Measurements from ENCODE around the gene PNO1. TPM values are rescaled to one million over a fixed set of nuclear protein-coding genes. Genes with fewer than 3 reads are reported as not detected.
A peak's percentile ranks its signal among the peaks of the same experiment; 100 is the strongest.

Gene PNO1
- polyA plus RNA-seq, 2 of the 4 experiments (the other 2 are of a cell fraction): 49.0 to 63.2 TPM

DNA sequence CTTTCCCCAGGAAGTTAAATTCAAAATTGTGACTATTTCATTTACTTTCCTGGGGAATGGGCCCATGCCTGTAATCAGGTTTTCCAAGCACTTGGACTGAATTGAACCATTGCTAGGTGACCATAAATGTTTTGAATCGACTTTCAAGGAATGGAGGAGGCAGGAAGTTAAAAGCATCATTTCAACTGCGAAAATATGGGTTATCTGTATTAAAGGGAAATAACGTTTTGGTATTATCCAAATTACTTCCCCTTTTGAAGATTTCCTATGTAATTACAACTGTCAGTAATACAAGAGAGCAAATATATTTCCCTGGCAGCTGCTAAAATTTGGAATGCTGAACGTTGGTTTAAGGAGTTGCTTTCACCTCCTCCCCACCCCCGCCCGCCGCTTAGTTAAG is 19.0 kb downstream of the PNO1 start:
- CTCF ChIA-PET: interaction anchor here (2.6 to 5.2 kb wide), 3 partner anchors 9 to 54 kb away, joined by 9 to 36 read pairs (median 13); no protein-coding TSS in a partner anchor
- no peak for DNase-seq (ENCODE audit: low read depth in 1 of 2, low spot score in 1 of 2)
- WGBS (ENCODE audit: missing lambda C conversion rate): 74% methylated on average over 7 of the region's 7 CpGs
- peak; percentile 23 for FAIRE-seq
- H3K27ac ChIP-seq: no peak overlapping the region
- H3K9me3 ChIP-seq: no peaks in the 10 kb centered on the region
- ATAC-seq: no peak
- TF ChIP-seq NPAS2 (CRISPR knock-in tag; IDR thresholded peaks at IDR 0.05; ENCODE audit: borderline replicate concordance) (no peak), BHLHE40 (IDR thresholded peaks at IDR 0.05; ENCODE audit: low read depth, low read length) (no peak), RFX5 (IDR thresholded peaks at IDR 0.05) (no peak), HOXA7 (CRISPR knock-in tag; IDR thresholded peaks at IDR 0.05) (no peak), MYC (IDR thresholded peaks at IDR 0.05; ENCODE audit: borderline replicate concordance, low read length) (no peak), POLR2A (IDR thresholded peaks at IDR 0.05; ENCODE audit: low read length) (no peak), RAD21 (conservative IDR thresholded peaks at IDR 0.05 in 1 of 2, IDR thresholded peaks at IDR 0.05 in 1 of 2) (no peak), GATA3 (IDR thresholded peaks at IDR 0.05; ENCODE audit: borderline replicate concordance) (no peak), SMC3 (IDR thresholded peaks at IDR 0.05) (no peak), ZFP36 (IDR thresholded peaks at IDR 0.05; ENCODE audit: borderline replicate concordance, partially characterized antibody) (no peak), ZSCAN20 (CRISPR knock-in tag; IDR thresholded peaks at IDR 0.05) (no peak)
- TF ChIP-seq, protein P1, sequence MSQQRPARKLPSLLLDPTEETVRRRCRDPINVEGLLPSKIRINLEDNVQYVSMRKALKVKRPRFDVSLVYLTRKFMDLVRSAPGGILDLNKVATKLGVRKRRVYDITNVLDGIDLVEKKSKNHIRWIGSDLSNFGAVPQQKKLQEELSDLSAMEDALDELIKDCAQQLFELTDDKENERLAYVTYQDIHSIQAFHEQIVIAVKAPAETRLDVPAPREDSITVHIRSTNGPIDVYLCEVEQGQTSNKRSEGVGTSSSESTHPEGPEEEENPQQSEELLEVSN (IDR thresholded peaks at IDR 0.05; ENCODE audit: borderline replicate concordance, low read depth): no peak
- no peak overlapping the region for H3K4me2 ChIP-seq
- H3K4me1 ChIP-seq: no peaks in the 10 kb centered on the region
- POLR2A ChIA-PET: no interaction called here
- H3K4me3 ChIP-seq: no peak overlapping the region

DNA sequence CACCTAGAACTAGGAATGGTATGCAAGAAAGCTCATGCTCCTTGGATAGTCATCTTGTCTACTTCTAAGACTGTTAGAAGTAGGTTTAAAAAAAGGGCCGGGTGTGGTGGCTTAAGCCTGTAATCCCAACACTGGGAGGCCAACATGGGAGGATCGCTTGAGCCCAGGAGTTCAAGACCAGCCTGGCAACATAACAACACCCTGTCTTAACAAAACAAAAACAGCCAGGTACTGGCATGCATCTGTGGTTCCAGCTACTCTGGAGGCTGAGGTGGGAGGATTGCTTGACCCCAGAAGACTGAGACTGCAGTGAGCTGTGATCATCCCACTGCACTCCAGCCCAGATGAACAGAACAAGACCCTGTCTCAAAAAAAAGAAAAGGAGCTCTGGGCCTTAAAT is 19.9 kb downstream of the PNO1 start:
- no peak overlapping the region for H3K4me2 ChIP-seq
- no peak for TF ChIP-seq ZNF302 (CRISPR knock-in tag; IDR thresholded peaks at IDR 0.05)
- TF ChIP-seq, protein P2, sequence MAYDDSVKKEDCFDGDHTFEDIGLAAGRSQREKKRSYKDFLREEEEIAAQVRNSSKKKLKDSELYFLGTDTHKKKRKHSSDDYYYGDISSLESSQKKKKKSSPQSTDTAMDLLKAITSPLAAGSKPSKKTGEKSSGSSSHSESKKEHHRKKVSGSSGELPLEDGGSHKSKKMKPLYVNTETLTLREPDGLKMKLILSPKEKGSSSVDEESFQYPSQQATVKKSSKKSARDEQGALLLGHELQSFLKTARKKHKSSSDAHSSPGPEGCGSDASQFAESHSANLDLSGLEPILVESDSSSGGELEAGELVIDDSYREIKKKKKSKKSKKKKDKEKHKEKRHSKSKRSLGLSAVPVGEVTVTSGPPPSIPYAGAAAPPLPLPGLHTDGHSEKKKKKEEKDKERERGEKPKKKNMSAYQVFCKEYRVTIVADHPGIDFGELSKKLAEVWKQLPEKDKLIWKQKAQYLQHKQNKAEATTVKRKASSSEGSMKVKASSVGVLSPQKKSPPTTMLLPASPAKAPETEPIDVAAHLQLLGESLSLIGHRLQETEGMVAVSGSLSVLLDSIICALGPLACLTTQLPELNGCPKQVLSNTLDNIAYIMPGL (CRISPR knock-in tag; IDR thresholded peaks at IDR 0.05; ENCODE audit: borderline replicate concordance): no peak
- no peak for TF ChIP-seq POLR2A (IDR thresholded peaks at IDR 0.05; ENCODE audit: low read length)
- TF ChIP-seq KDM1A (IDR thresholded peaks at IDR 0.05; ENCODE audit: low read depth): no peak
- TF ChIP-seq, protein P3, sequence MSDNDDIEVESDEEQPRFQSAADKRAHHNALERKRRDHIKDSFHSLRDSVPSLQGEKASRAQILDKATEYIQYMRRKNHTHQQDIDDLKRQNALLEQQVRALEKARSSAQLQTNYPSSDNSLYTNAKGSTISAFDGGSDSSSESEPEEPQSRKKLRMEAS (IDR thresholded peaks at IDR 0.05): no peak
- TF ChIP-seq, protein P4, sequence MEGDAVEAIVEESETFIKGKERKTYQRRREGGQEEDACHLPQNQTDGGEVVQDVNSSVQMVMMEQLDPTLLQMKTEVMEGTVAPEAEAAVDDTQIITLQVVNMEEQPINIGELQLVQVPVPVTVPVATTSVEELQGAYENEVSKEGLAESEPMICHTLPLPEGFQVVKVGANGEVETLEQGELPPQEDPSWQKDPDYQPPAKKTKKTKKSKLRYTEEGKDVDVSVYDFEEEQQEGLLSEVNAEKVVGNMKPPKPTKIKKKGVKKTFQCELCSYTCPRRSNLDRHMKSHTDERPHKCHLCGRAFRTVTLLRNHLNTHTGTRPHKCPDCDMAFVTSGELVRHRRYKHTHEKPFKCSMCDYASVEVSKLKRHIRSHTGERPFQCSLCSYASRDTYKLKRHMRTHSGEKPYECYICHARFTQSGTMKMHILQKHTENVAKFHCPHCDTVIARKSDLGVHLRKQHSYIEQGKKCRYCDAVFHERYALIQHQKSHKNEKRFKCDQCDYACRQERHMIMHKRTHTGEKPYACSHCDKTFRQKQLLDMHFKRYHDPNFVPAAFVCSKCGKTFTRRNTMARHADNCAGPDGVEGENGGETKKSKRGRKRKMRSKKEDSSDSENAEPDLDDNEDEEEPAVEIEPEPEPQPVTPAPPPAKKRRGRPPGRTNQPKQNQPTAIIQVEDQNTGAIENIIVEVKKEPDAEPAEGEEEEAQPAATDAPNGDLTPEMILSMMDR (IDR thresholded peaks at IDR 0.05): no peak
- TF ChIP-seq ZSCAN20 (CRISPR knock-in tag; IDR thresholded peaks at IDR 0.05): no peak
- TF ChIP-seq, protein P5, sequence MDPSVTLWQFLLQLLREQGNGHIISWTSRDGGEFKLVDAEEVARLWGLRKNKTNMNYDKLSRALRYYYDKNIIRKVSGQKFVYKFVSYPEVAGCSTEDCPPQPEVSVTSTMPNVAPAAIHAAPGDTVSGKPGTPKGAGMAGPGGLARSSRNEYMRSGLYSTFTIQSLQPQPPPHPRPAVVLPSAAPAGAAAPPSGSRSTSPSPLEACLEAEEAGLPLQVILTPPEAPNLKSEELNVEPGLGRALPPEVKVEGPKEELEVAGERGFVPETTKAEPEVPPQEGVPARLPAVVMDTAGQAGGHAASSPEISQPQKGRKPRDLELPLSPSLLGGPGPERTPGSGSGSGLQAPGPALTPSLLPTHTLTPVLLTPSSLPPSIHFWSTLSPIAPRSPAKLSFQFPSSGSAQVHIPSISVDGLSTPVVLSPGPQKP (IDR thresholded peaks at IDR 0.05; ENCODE audit: low read depth, low read length): no peak
- no peak for TF ChIP-seq NR3C1 (IDR thresholded peaks at IDR 0.05)
- TF ChIP-seq BHLHE40 (IDR thresholded peaks at IDR 0.05; ENCODE audit: low read depth, low read length): no peak
- TF ChIP-seq CHD2 (IDR thresholded peaks at IDR 0.05; ENCODE audit: low read length, partially characterized antibody): no peak
- POLR2A ChIA-PET: interaction anchor here (1.4 kb wide), 1 partner anchor 20 kb away, joined by 3 read pairs; the partner anchor contains the start of gene PNO1
- WGBS (ENCODE audit: missing lambda C conversion rate): 64% methylated on average over 2 of the region's 2 CpGs
- no peaks in the 10 kb centered on the region for H3K4me1 ChIP-seq
- FAIRE-seq (no peak), ATAC-seq (no peak; a peak in 1 of 6 replicates), DNase-seq (ENCODE audit: low read depth in 1 of 2, low spot score in 1 of 2) (no peak)
- H3K9me3 ChIP-seq: no peaks in the 10 kb centered on the region
- no peak overlapping the region for H3K27ac ChIP-seq
- H3K4me3 ChIP-seq: no peak overlapping the region
- CTCF ChIA-PET: interaction anchor here (1.2 to 5.2 kb wide), 5 partner anchors 8 to 55 kb away, joined by 4 to 36 read pairs (median 11); no protein-coding TSS in a partner anchor

Data from A549 (cell line).